Measurements from ENCODE around the gene ZSCAN16.
"Not testable (repeated sequence)": the region's sequence is repeated elsewhere in the genome, so short reads cannot be mapped to it uniquely, and the experiment has no call there.

ZSCAN16 gene

DNA sequence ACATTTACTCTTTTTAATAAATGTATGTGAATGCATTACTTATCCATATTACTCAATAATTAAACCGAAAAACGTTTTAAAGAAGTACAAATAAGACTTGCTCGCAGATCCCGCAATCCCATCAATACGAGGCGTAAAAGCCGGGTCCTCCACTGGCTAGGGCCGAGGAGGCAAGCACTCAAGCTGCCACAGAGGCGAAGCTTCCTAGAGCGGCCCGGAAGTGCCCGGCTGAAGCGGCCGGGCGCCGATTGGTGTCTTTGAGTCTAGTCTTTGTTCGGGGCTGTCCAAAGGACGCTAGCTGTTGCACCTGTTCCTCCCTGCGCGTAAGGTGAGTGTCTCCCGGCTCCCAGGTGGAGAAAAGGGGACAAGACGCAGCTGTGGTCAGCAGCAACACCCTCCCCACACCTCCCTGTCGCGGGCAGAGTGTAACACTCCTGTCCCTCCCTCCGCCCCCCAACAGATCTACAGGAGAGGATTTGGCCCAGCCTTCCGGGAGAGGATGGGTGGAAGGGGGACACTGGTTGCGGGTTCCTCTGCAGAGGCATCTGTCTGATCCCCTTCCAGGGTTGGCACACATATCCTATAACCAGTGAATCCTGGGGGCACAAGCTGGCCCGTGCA is at the start of gene ZSCAN16:
Gene ZSCAN16, plus strand, starts transcription at position 260 of the 621 bp plus-strand sequence. CDS start 835 bp downstream, outside the sequence.
- peak; percentile 48 for DNase-seq

DNA sequence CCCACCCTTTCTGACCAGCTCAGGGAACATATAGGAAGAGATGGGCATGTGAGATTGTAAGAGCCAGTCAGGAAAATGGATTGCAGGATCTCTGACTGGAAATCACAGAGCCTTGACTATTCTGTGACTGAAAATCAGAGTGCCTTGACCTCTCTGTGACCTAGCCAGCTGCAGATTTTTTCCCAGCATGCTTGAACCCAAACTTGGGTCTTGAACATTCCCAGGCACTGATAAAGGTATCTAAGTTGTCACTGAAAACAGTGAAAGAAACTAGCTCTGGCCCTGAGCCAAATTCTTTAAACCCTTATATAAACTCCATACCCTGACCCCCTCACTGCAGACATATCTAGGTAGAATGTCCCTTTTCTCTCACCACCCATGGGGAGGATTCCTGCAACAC is 46.4 kb upstream of the ZSCAN16 start:
- DNase-seq = no peak

DNA sequence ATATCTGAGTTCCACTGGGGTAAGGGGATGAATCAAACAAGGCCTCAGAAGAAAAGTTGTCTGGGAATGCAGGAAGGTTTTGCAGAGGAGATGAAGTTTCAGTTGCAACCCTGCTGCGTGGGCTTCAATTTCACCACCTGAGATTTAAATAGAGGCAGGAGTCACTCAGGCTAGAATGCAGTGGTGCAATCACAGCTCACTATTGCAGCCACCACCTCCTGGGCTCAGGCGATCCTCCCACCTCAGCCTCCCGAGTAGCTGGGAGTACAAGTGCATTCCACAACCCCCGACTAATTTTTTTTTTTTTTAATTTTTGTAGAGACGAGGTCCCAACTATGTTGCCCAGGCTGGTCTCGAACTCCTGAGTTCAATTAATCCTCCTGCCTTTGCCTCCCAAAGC is 45.6 kb upstream of the ZSCAN16 start:
- DNase-seq = no peak

DNA sequence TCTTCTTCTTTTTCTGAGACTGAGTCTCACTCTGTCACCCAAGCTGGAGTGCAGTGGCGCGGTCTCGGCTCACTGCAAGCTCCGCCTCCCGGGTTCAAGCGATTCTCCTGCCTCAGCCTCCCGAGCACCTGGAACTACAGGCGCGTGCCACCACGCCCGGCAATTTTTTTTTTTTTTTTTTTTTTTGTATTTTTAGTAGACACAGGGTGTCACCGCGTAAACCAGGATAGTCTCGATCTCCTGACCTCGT is 44.1 kb upstream of the ZSCAN16 start, which contains the start of gene ZNF165:
Gene ZNF165, plus strand, starts transcription at position 188 of the 250 bp plus-strand sequence. CDS start 4,913 bp downstream, outside the sequence.
- DNase-seq = not testable (repeated sequence)

DNA sequence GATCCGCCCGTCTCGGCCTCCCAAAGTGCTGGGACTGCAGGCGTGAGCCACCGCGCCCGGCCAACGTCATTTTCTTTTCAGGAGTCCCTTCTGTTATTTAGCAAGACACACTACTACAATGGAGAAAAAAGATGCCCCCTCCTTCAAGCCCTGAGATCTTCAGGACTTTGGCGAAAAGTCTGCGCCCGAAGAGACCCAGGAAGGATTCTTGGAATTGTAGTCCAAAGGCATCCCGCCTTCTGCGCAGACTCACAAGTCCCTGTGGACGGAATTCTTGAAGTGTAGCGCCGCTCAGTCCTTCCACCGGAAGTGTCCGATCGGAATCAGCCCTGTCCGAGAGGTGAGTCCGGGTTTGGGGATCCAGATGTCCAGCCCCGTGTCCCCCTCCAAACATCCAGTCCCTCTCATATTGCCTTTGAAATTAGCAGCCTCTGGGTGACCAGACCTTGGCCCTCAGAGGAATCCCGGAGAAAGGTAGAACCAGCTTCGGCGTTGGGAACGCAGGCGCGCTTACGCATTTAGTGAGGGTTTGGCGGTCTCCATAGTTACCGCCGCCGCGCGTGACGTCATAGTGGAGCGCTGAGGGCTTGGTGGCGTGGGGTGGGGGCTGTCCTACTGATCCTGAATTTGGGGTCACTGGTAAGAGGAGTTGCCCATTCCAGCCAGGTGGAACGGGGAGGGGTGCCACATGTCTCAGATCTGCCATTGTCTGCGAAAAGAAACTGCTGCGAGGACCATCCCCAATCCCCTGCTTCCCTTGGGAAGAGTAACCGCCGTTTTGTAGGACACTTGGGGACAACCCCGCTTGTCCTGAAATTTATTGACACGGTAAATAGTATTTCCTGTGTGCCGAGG is 43.6 kb upstream of the ZSCAN16 start:
- DNase-seq = peak; percentile 75

DNA sequence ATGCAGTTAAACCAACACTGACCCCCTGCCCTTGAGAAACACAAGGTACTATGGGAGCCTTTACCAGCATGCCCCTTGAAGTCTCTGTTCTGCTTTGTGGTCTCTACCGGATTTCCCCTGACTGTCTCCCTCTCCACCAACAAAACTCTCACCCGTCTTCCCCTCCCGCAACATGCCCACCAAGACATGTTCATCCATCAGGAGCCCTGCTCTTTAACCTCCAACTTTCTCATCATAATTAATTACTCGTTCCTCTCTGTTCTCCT is 43.0 kb upstream of the ZSCAN16 start:
- DNase-seq = no peak

DNA sequence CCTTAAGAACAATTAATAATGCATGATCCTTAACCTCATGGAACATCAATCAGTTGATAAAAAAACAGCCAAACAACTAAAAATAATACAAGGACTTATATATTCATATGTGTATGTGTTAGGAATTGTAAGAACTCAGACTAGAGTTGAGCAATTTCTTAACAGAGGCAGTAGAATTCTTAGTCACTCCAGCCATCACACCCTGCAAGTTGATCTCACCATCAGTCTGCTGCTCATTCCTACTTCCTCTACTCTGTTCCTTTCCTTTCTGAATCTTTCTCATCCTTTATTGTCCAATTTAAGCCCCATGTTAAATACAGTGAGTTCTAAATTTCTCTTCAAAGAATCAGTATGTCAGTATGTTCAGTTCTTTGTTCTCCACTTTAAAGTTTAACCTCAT is 41.5 kb upstream of the ZSCAN16 start:
- no peak for DNase-seq

DNA sequence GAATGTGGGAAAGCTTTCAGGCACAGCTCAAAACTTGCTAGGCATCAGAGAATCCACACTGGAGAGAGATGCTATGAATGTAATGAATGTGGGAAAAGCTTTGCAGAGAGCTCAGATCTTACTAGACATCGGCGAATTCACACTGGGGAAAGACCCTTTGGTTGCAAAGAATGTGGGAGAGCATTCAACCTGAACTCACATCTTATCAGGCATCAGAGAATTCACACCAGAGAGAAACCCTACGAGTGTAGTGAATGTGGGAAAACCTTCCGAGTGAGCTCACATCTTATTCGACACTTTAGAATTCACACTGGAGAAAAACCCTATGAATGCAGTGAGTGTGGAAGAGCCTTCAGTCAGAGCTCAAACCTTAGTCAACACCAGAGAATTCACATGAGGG is 35.4 kb upstream of the ZSCAN16 start:
- no peak for DNase-seq

DNA sequence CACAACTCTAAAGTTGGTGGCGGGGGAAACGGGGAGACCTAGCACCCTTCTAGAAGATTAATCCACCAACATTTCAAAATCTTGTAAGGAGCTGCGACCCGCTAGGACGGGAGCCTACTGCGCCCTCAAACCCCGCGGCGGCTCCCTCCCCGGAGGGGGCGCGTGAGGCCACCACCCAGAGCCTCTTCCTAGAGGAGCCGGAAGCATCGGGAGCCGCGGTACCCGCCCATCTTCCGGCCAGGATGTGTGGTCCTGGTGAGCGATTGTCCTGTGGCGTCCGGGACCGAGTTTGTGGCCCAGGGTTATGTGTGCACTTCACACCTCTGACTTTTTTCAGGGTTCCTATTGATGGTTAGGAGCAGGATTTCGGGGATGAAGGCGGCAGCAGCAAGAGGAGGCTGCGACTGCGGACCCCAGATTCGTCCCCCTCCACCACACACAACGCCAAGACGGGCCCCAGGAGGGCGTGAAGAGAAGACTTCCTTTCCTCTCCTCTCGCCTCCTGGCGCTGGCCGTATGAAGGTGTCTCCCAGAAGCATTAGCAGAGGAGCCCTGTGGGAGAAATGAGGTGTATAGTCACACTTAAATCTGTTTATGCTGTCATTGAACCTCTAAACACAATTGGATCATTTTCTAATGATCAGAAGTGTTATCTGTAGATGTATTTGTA is 33.4 kb upstream of the ZSCAN16 start:
- no peak for DNase-seq

DNA sequence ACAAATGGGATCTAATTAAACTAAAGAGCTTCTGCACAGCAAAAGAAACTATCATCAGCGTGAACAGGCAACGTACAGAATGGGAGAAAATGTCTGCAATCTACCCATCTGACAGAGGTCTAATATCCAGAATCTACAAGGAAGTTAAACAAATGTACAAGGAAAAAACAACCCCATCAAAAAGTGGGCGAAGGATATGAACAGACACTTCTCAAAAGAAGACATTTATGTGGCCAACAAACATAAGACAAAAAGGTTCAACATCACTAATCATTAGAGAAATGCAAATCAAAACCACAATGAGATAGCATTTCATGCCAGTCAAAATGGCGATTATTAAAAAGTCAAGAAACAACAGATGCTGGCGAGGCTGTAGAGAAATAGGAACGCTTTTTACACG is 22.2 kb upstream of the ZSCAN16 start:
- not testable (repeated sequence) for DNase-seq

DNA sequence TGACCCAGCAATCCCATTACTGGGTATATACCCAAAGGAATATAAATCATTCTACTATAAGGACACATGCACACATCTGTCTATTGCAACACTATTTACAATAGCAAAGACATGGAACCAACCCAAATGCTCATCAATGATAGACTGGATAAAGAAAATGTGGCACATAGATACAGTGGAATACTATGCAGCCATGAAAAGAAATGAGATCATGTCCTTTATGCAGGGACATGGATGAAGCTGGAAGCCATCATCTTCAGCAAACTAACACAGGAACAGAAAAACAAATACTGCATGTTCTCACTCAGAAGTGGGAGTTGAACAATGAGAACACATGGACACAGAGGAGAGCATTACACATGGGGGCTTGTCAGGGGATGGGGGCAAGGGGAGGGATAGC is 21.7 kb upstream of the ZSCAN16 start:
- not testable (repeated sequence) for DNase-seq

DNA sequence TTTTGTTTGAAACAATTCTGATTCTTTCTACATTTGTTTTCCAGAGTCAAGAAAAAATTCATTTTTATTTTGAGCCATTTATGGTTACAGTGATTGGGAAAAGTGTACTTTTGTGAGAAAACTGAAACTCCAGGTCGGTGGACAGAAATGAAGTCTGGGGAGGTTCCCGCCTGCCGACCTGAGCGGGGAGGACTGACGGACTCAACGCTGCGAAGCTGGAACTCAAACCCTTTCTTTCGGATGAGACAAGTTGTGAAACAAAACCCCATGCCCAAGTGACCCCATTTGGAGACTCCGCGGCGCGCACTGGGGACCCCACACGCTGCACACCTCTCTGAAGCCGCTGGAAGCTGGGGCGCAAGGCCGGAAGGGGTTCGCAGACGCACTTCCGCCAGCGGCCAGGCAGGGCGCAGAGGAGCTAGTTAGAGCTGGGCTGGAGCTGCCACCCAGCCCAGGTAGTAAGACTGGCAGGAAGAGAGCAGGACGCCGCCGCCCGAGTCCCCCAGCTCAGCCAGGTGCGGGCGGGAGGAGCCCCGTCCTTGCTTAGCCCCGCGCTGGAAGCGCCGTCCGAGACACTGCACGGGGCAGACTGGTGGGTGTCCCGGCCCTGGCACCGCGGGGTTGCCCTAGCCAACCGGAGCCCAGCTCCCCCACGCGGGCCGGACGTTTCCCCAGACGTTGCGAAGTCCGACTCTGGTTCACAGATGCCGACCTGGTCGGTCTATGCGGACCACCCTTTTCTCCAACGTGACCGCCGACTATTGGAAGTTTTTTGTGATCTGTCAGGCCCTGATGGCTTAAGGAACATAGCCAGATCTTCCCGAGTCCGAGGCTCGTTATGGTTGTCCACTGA is 19.8 kb upstream of the ZSCAN16 start:
- no peak for DNase-seq

DNA sequence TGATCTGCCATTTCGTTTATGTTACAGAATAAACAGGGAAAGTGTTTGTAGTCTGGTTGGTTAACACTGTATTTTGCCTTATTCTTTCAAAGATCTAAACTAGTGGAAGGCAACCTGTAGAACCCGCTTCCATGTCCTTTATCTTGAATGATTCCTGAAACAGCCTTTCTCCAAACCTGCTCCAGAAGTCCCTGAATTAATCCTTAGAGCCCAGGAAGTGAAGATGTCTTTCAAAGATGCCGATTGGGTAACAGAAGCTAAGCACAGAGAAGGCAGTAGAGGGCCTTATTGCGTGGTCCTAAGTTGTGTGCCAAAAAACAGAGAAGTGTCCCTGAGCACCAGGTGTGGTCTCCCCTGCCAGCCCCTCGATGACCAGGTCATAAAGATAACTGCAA is 19.2 kb upstream of the ZSCAN16 start:
- DNase-seq = no peak

DNA sequence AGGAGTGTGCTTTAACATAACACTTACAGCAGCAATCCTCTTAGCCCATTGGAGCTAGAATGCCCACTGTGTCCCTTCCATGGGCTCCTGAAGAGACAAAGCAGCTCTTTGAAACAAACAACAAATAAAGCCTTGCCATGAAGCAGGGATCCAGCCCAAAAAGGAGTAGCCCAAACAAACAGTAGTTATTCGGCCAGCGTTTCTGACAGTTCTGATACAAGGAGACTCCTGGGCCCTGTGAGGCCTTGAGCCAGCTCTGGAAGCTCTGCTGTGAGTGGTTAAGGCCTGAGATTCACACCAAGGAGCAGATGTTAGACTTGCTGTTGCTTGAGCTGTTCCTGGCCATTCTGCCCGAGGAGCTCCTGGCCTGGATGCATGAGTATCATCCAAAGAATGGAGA is 16.9 kb upstream of the ZSCAN16 start:
- DNase-seq = no peak

DNA sequence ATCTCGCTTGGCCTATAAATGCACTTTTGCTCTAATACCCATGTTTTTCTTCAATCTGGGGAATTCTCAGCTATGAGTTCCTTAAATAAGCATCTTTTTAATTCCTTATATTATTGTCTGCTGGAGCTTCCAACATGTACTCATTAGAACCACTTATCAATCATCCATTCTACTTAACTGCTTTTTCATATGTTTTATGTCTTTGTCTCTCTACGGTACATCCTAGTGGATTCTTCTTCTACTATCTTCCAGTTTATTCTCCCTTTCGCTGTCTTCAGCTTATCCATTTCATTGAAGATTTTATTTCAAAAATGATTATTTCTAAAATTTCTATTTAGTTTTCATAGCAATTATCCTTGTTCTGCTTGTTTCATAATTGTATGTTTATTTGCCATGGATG is 12.4 kb upstream of the ZSCAN16 start:
- DNase-seq = no peak

DNA sequence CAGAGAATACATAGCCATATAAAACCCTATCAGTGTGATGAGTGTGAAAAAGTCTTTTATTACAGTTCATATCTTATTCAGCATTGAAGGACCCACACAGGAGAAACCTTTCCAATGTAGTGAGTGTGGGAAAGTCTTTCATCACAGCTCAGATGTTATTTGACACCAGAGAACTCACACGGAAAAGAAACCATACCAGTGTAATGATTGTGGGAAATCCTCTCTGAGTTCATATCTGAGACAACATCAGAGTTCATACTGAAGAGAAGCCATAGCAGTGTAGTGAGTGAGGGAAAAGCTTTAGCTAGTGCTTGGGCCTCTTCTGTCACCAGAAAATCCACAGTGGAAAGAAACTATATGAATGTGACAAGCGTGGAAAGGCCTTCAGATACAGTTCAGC is 8.6 kb upstream of the ZSCAN16 start:
- DNase-seq = no peak

DNA sequence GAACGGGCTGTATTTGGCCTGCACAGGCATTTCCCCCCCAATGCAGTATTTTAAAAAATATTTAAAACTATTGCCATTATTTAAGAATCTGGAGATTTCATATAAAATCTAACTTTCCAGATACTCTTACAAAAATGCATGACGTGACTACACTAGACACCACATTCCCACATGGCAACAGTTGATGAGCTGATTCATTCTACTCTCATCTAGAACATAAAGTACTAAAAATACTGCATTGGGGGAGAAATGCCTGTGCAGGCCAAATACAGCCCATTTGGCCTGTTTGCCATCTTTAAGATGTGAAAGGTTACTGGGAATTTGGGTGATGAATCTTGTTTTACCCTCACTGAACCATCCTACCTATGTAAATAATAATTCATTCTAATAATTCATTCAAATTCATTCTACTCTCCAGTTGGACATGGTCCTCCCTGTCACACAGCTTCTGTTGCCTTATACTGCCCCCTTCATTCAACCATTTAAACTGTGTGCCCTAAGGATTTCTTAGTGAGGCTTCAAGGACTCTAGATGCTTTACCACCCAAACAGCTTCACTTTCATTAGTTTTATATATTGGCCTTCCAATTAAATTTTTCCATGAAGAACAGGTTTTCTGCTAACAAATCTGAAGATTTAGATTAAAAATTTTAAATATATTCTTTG is 6.9 kb upstream of the ZSCAN16 start:
- no peak for DNase-seq

DNA sequence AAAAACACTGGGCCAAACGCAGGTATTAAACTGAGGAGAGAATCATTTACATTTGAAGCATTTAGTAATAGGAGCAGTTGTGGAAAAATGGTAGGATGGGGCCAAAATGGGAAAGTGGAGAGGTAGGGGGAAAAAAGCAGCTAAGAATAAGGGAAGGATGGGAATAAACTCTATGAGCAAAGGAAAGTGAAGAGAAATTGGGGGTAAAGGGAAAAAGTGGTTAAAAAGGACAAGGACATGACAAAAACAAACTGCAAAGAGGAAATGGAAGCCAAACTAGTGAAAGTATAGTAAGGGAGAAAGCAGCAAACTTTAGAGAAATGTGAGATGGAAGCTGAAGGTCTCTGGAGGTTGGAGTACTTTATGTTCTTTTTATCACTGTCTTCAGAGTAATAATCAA is 6.2 kb upstream of the ZSCAN16 start:
- DNase-seq = no peak

DNA sequence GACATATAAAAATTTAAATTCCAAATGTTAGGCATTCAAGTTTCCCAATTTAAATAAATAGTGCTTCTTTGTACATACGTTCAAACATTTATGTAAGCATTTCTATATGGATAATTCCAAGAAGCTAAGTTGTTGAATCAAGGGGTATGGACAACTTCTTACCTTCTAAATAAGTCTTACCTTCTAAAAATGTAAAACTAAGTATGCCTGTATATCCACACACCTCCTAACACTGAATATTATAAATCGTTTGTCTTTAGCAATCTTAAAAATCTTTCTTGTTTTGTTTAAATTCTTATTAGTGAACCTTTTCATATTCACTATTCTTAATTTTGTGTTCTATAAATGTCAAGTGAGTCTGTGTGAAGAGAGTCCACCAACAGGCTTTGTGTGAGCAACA is 2.5 kb upstream of the ZSCAN16 start:
- no peak for DNase-seq

DNA sequence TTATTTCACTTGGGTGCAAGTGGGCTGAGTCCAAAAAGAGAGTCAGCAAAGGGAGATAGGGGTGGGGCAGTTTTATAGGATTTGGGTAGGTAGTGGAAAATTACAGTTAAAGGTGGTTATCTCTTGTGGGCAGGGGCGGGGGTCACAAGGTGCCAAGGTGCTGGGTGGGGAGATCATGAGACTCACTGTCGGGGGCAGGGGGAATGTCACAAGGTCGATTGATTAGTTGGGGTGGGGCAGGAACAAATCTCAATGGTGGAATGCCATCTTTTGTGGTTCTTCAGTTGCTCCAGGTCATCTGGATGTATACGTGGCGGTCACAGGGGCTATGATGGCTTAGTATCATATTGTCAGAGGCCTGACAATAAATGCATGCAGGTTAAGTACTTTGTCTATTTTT is 2.1 kb upstream of the ZSCAN16 start:
- not testable (repeated sequence) for DNase-seq

DNA sequence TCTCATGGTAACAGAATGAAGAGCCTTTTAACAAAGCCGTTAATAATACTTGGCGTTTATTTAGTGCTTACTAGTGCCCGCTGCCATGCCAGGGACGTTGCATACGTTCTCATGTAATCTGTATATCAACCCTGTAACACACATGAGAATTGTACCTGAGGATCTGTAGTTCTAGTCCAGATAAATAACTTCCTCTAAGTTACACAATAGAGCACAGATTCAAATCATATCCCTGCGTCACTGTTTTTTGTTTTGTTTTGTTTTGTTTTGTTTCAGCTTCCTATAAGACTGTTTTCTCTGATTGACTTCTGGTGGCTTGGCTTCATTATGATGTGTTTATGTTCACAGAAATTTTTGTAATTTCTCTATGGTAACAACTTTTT is 553 bp downstream of the ZSCAN16 start:
- no peak for DNase-seq

DNA sequence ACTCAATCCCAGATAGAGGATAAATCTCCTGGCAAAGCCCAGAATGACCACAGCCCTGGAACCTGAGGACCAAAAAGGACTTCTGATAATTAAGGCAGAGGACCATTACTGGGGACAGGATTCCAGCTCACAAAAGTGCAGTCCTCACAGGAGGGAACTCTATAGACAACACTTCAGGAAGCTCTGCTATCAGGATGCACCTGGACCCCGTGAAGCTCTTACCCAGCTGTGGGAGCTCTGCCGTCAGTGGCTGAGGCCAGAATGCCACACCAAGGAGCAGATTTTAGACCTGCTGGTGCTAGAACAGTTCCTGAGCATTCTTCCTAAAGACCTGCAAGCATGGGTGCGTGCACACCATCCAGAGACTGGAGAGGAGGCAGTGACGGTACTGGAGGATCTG is 992 bp downstream of the ZSCAN16 start:
- no peak for DNase-seq

DNA sequence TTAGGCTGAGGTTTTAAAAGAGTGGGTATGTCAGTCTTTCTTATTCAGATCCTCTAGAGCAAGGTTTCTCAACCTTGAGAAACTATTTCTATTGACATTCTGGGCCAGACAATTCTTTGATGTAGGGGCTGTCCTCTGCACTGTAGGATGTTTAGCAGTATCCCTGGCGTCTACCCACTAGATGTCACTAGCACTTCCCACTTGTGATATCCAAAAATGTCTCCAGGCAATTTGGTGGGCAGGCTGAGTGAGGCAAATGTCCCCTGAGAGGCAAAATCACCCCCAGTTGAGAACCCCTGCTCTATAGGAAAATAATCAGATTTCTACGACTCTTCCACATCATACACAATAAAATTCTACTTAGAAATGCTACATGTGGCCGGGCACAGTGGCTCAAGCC is 9.6 kb downstream of the ZSCAN16 start:
- DNase-seq = no peak

All from NCI-H1048 (cell line).